Measurements from ENCODE around the gene ACADSB. TPM values are rescaled to one million over a fixed set of nuclear protein-coding genes. Genes with fewer than 3 reads are reported as not detected.

Gene ACADSB
- total and polyA plus RNA-seq, 10 of the 15 experiments (the other 5 are each of a cell fraction or from before 2014, with no cell fraction given) = 10.8 to 24.0 (median 15.0) TPM

- no peak for FAIRE-seq
- H3K4me1 ChIP-seq (ENCODE audit: control insufficient read depth, insufficient read depth, low read length) = no peaks in the 10 kb centered on the region
- no TSS peak for BruUV-seq (replicated peaks)
- H3K36me3 ChIP-seq (ENCODE audit: control insufficient read depth in 2 of 2, insufficient read depth in 2 of 2, low read length in 1 of 2) = no peaks in the 10 kb centered on the region
- no peak for TF ChIP-seq ZNF687 (IDR thresholded peaks at IDR 0.05)
- no peak for TF ChIP-seq NR2C2 (IDR thresholded peaks at IDR 0.05; ENCODE audit: borderline replicate concordance, control insufficient read depth, insufficient read length, low read depth)
- TF ChIP-seq ZNF24 (IDR thresholded peaks at IDR 0.05) = peak; percentile 90; the same call in 1 of the 2 replicates
- TF ChIP-seq CBX5 (IDR thresholded peaks at IDR 0.05; ENCODE audit: low read depth) = no peak
- no peak overlapping the region for H3K9ac ChIP-seq (ENCODE audit: control insufficient read depth, insufficient read depth, low read length)
- POLR2A ChIA-PET = interaction anchor here (0.5 kb wide), 1 partner anchor 727 kb away, joined by 6 read pairs; no protein-coding TSS in a partner anchor
- DNase-seq (ENCODE audit: low read depth, low spot score) = no peak
- no peaks in the 10 kb centered on the region for H3K79me2 ChIP-seq (ENCODE audit: control insufficient read depth, insufficient read depth, low read length)
- no peak overlapping the region for H3K4me3 ChIP-seq
- H4K20me1 ChIP-seq (ENCODE audit: control insufficient read depth, insufficient read depth) = no peaks in the 10 kb centered on the region
- H3K9me3 ChIP-seq (replicated peaks; ENCODE audit: control insufficient read depth, insufficient read depth, low read length) = no peaks in the 10 kb centered on the region
- no peak overlapping the region for H2AFZ ChIP-seq (ENCODE audit: control insufficient read depth, low read depth, low read length)
- H3K27me3 ChIP-seq (replicated peaks in 1 of 2; ENCODE audit: control insufficient read depth in 2 of 2, insufficient read depth in 2 of 2, low read length in 1 of 2) = no peaks in the 10 kb centered on the region
- ATAC-seq = no peak
- in situ Hi-C loops (cut with MboI) = no loop called here
- no peak overlapping the region for H3K4me2 ChIP-seq (ENCODE audit: control insufficient read depth, insufficient read depth)
- SMC1A ChIA-PET (ENCODE audit: uncharacterized antibody, unreplicated experiment) = interaction anchor here (0.9 kb wide), 1 partner anchor 40 kb away, joined by 3 read pairs; no protein-coding TSS in a partner anchor
- CTCF ChIA-PET = no interaction called here
- intact Hi-C loops (cut with micrococcal nuclease; ENCODE audit: unreplicated experiment) = no loop called here
- 38% methylated on average over 7 of the region's 7 CpGs for WGBS (ENCODE audit: insufficient coverage, insufficient replicate concordance, low lambda C conversion rate, missing lambda C conversion rate)
- RAD21 ChIA-PET (ENCODE audit: unreplicated experiment) = no interaction called here
- no peak overlapping the region for H3K27ac ChIP-seq (ENCODE audit: control insufficient read depth, insufficient read depth)
These were observed 77.5 kb downstream of the ACADSB start for GRCh38 chr10:123086281-123086680.
